ENCODE results near the gene RPEL1.
"Not testable (repeated sequence)": the region's sequence is repeated elsewhere in the genome, so short reads cannot be mapped to it uniquely, and the experiment has no call there.

The RPEL1 gene

GRCh38 chr10:103238506-103239252 lies 7.0 kb upstream of the RPEL1 start:
- DNase-seq = no peak

GRCh38 chr10:103241262-103242011 lies 4.2 kb upstream of the RPEL1 start:
- DNase-seq = peak; percentile 25

GRCh38 chr10:103244666-103245271 lies 918 bp upstream of the RPEL1 start:
- peak; percentile 14 for DNase-seq

GRCh38 chr10:103246324-103246723 lies 637 bp downstream of the RPEL1 start:
- no peak for DNase-seq

GRCh38 chr10:103254113-103254512 lies 8.4 kb downstream of the RPEL1 start:
- DNase-seq = no peak

- no peak for DNase-seq
These were observed 9.0 kb downstream of the RPEL1 start for GRCh38 chr10:103254538-103255325.

- no peak for DNase-seq
These were observed 10.9 kb downstream of the RPEL1 start for GRCh38 chr10:103256613-103257012.

GRCh38 chr10:103257812-103258211 lies 12.1 kb downstream of the RPEL1 start:
- DNase-seq = no peak

- not testable (repeated sequence) for DNase-seq
These were observed 13.2 kb downstream of the RPEL1 start for GRCh38 chr10:103258928-103259327.

GRCh38 chr10:103259989-103260388 lies 14.3 kb downstream of the RPEL1 start:
- no peak for DNase-seq

- no peak for DNase-seq
These were observed 16.5 kb downstream of the RPEL1 start for GRCh38 chr10:103262229-103262628.

GRCh38 chr10:103265717-103266329 lies 20.1 kb downstream of the RPEL1 start:
- DNase-seq = no peak

GRCh38 chr10:103273041-103273441 lies 27.4 kb downstream of the RPEL1 start:
- no peak for DNase-seq

- no peak for DNase-seq
These were observed 30.7 kb downstream of the RPEL1 start for GRCh38 chr10:103276251-103276895.

- peak; percentile 71 for DNase-seq
These were observed 31.4 kb downstream of the RPEL1 start, which contains the start of gene INA for GRCh38 chr10:103276896-103277712. INA (plus strand) TSS chr10:103277138; CDS start chr10:103277212, 74 bp downstream.

- no peak for DNase-seq
These were observed 32.2 kb downstream of the RPEL1 start for GRCh38 chr10:103277713-103278536.

GRCh38 chr10:103278537-103278823 lies 32.8 kb downstream of the RPEL1 start:
- no peak for DNase-seq

GRCh38 chr10:103278862-103279298 lies 33.2 kb downstream of the RPEL1 start:
- no peak for DNase-seq

- DNase-seq = no peak
These were observed 34.3 kb downstream of the RPEL1 start for GRCh38 chr10:103280031-103280430.

- DNase-seq = no peak
These were observed 34.8 kb downstream of the RPEL1 start for GRCh38 chr10:103280506-103280905.
